HepG2 (cell line): ENCODE data around the gene ZNF322. TPM values are rescaled to one million over a fixed set of nuclear protein-coding genes. Genes with fewer than 3 reads are reported as not detected.

Source experiments
- CENPX ChIP-seq: sonication (generic); formaldehyde crosslinking; IDR thresholded peaks from 2 replicates; pipeline ENCODE4 v1.9.0; 2021; ENCODE audit warnings: mild to moderate bottlenecking, missing genetic modification reagents, moderate library complexity
- FOXM1 ChIP-seq: sonication (generic); formaldehyde crosslinking; IDR thresholded peaks from 2 replicates; pipeline ENCODE4 v1.5.0; 2020; ENCODE audit warnings: missing genetic modification reagents
- MTF2 ChIP-seq: sonication (generic); formaldehyde crosslinking; IDR thresholded peaks from 2 replicates; pipeline ENCODE4 v1.5.0; 2020; ENCODE audit warnings: missing genetic modification reagents, borderline replicate concordance
- SNRNP70 ChIP-seq: fragments of 200-400 bp; formaldehyde crosslinking; IDR thresholded peaks from 2 replicates; pipeline ENCODE4 v1.6.1; 2017; ENCODE audit warnings: mild to moderate bottlenecking, low read depth, low read length, moderate library complexity
- SRSF1 ChIP-seq: fragments of 200-400 bp; formaldehyde crosslinking; optimal IDR thresholded peaks from 2 replicates; pipeline ENCODE3; 2017; ENCODE audit warnings: mild to moderate bottlenecking, low read depth, low read length, moderate library complexity
- TAF1 ChIP-seq: sonication (generic); formaldehyde crosslinking; IDR thresholded peaks from 2 replicates; pipeline ENCODE4 v1.4.0; 2020; ENCODE audit warnings: missing genetic modification reagents
- TBP ChIP-seq: sonication (generic); formaldehyde crosslinking; IDR thresholded peaks from 2 replicates; pipeline ENCODE4 v1.5.0; 2020; ENCODE audit warnings: missing genetic modification reagents
- TBX3 ChIP-seq: fragments of 450-650 bp; IDR thresholded peaks from 2 replicates; pipeline ENCODE4 v1.6.1; 2017; ENCODE audit warnings: antibody characterized with exemption, mild to moderate bottlenecking, inconsistent platforms, borderline replicate concordance
- THAP11 ChIP-seq: IDR thresholded peaks from 2 replicates; pipeline ENCODE4 v1.6.1; 2016; ENCODE audit warnings: missing biosample characterization, missing genetic modification reagents
- TSC22D2 ChIP-seq: sonication (generic); formaldehyde crosslinking; IDR thresholded peaks from 2 replicates; pipeline ENCODE4 v1.5.1; 2020; ENCODE audit warnings: missing genetic modification reagents, mild to moderate bottlenecking, borderline replicate concordance
- ZNF180 ChIP-seq: sonication (generic); formaldehyde crosslinking; IDR thresholded peaks from 2 replicates; pipeline ENCODE4 v1.4.0; 2020; ENCODE audit warnings: low read depth, missing genetic modification reagents, borderline replicate concordance
- ZNF326 ChIP-seq: sonication (generic); formaldehyde crosslinking; IDR thresholded peaks from 2 replicates; pipeline ENCODE4 v1.4.0; 2020; ENCODE audit warnings: missing genetic modification reagents, borderline replicate concordance
- ZNF510 ChIP-seq: sonication (generic); formaldehyde crosslinking; IDR thresholded peaks from 2 replicates; pipeline ENCODE4 v1.4.0; 2020; ENCODE audit warnings: low read depth, mild to moderate bottlenecking, missing genetic modification reagents
- ZNF572 ChIP-seq: sonication (generic); formaldehyde crosslinking; IDR thresholded peaks from 2 replicates; pipeline ENCODE4 v1.5.1; 2020; ENCODE audit warnings: mild to moderate bottlenecking, missing genetic modification reagents
- ZSCAN12 ChIP-seq: sonication (generic); formaldehyde crosslinking; IDR thresholded peaks from 2 replicates; pipeline ENCODE4 v1.9.0; 2021; ENCODE audit warnings: mild to moderate bottlenecking, missing genetic modification reagents
- ZSCAN21 ChIP-seq: sonication (generic); formaldehyde crosslinking; IDR thresholded peaks from 2 replicates; pipeline ENCODE4 v1.8.0; 2022; ENCODE audit warnings: mild to moderate bottlenecking, missing genetic modification reagents, moderate library complexity, borderline replicate concordance
- polyA plus RNA-seq, 8 experiments: library from polyadenylated mRNA; depleted of rRNA in 3 of 8; stranded (reverse) in 7 of 8; unstranded in 1 of 8; fragments of >200 nt; fragmentation: Illumina TruSeq in 4 of 8; extraction: Trizol in 4 of 8; gene quantifications; 2 replicates each; pipeline versions ENCODE4 v1.2.1 to v1.2.3, GENCODE V29; 2011 to 2016; ENCODE audit warnings: low read depth in 4 of 8, missing spikeins in 1 of 8, mixed read lengths in 1 of 8; ENCODE audit not compliant: insufficient read depth in 1 of 8
- total RNA-seq, 5 experiments: library from RNA; depleted of rRNA; stranded (reverse); fragments of >200 nt; fragmentation: Illumina TruSeq; extraction: Trizol; gene quantifications; 2 replicates each; pipeline ENCODE4 v1.2.3, GENCODE V29; 2016; ENCODE audit warnings: low read depth in 1 of 5
- TF ChIP-seq, protein P1 (sequence below): sonication (generic); formaldehyde crosslinking; IDR thresholded peaks from 2 replicates; pipeline ENCODE4 v1.4.0; 2020; ENCODE audit warnings: mild to moderate bottlenecking, missing genetic modification reagents
- TF ChIP-seq, protein P2 (sequence below): sonication (generic); formaldehyde crosslinking; IDR thresholded peaks from 2 replicates; pipeline ENCODE4 v1.4.0; 2020; ENCODE audit warnings: missing genetic modification reagents, low read depth, mild to moderate bottlenecking, borderline replicate concordance
- TF ChIP-seq, protein P3 (sequence below): sonication (generic); formaldehyde crosslinking; IDR thresholded peaks from 2 replicates; pipeline ENCODE4 v1.5.0; 2020; ENCODE audit warnings: mild to moderate bottlenecking, missing genetic modification reagents

ZNF322 gene
- total and polyA plus RNA-seq, 2 of the 13 experiments (the other 11 are each of a cell fraction or from before 2014, with no cell fraction given) = 8.3 to 22.8 TPM

DNA sequence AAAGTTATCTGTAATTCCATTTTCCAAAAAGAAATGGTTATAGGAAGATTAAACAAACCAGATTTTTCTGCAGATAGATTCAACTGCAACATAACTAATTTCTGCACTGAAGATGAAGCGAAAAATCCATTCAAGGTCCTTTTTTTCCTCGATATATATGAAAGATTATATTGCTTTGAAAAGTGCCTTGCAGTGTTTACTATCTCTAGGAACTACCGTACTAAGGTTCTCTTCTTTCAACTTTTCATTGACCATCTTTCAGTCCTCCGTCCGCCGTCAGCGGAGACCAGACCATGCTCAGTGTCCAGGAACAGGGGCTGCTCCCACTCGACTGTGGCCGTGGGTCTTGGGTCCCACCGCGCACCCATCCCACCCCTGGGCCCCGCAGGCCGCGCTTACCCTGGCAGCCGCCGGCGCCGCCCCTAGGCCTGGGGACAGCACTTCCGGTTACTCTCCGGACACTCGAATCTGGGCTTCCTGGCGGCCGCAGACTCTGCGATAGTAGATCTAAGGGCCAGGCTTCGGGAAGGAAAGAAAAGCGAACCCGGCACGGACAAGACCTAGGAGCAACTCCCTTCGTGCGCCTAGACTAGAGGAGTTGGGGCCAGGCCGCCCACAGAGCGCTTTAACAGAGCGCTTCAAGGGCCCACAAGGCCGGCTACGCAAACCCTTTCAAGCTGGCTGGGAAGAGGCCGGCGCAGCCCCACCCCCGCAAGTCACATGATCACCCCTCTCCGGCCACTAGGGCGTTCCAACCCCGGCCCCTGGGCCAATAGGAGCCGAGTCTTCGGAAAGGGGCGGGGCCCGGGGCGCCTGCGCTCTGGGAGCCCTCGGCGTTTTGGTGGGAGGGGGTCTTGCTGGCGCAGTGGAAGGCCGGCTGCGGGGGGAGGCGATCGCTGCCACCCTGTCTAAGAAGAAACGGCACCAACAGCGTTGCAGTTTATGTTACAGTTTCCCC is at the start of gene ZNF322 (continued):
- TF ChIP-seq ZNF510 (CRISPR knock-in tag) = 0 out of 2 replicates have a peak, but pooled peaks have one; percentile 67
- TF ChIP-seq, protein P1, sequence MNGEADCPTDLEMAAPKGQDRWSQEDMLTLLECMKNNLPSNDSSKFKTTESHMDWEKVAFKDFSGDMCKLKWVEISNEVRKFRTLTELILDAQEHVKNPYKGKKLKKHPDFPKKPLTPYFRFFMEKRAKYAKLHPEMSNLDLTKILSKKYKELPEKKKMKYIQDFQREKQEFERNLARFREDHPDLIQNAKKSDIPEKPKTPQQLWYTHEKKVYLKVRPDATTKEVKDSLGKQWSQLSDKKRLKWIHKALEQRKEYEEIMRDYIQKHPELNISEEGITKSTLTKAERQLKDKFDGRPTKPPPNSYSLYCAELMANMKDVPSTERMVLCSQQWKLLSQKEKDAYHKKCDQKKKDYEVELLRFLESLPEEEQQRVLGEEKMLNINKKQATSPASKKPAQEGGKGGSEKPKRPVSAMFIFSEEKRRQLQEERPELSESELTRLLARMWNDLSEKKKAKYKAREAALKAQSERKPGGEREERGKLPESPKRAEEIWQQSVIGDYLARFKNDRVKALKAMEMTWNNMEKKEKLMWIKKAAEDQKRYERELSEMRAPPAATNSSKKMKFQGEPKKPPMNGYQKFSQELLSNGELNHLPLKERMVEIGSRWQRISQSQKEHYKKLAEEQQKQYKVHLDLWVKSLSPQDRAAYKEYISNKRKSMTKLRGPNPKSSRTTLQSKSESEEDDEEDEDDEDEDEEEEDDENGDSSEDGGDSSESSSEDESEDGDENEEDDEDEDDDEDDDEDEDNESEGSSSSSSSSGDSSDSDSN = peak; percentile 86
- TF ChIP-seq FOXM1 (CRISPR knock-in tag) = no peak
- 0 out of 2 replicates have a peak, but pooled peaks have one; percentile 48 for TF ChIP-seq ZSCAN12 (CRISPR knock-in tag)
- no peak for TF ChIP-seq TBX3
- no peak for TF ChIP-seq ZNF326 (CRISPR knock-in tag)
- peak; percentile 31; the same call in 1 of the 2 replicates for TF ChIP-seq MTF2 (CRISPR knock-in tag)
- peak; percentile 78 for TF ChIP-seq THAP11 (CRISPR knock-in tag)
- no peak for TF ChIP-seq ZNF180 (CRISPR knock-in tag)
- TF ChIP-seq, protein P2, sequence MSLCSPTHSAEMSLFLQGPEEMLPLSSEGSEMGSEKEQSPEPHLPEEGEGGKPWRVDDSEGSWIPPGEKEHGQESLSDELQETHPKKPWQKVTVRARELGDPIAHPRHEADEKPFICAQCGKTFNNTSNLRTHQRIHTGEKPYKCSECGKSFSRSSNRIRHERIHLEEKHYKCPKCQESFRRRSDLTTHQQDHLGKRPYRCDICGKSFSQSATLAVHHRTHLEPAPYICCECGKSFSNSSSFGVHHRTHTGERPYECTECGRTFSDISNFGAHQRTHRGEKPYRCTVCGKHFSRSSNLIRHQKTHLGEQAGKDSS = peak; percentile 73; the same call in 1 of the 2 replicates
- TF ChIP-seq, protein P3, sequence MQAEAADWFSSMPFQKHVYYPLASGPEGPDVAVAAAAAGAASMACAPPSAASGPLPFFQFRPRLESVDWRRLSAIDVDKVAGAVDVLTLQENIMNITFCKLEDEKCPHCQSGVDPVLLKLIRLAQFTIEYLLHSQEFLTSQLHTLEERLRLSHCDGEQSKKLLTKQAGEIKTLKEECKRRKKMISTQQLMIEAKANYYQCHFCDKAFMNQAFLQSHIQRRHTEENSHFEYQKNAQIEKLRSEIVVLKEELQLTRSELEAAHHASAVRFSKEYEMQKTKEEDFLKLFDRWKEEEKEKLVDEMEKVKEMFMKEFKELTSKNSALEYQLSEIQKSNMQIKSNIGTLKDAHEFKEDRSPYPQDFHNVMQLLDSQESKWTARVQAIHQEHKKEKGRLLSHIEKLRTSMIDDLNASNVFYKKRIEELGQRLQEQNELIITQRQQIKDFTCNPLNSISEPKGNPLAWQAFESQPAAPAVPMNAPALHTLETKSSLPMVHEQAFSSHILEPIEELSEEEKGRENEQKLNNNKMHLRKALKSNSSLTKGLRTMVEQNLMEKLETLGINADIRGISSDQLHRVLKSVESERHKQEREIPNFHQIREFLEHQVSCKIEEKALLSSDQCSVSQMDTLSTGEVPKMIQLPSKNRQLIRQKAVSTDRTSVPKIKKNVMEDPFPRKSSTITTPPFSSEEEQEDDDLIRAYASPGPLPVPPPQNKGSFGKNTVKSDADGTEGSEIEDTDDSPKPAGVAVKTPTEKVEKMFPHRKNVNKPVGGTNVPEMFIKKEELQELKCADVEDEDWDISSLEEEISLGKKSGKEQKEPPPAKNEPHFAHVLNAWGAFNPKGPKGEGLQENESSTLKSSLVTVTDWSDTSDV = no peak
- TF ChIP-seq ZNF572 = no peak
- TF ChIP-seq SNRNP70 = no peak
- TF ChIP-seq TSC22D2 (CRISPR knock-in tag) = peak; percentile 54; the same call in 1 of the 2 replicates
- peak; percentile 83 for TF ChIP-seq TAF1 (CRISPR knock-in tag)
- TF ChIP-seq CENPX = no peak
- TF ChIP-seq SRSF1 = peak; percentile 71
- TF ChIP-seq ZSCAN21 (CRISPR knock-in tag) = peak; percentile 2; the same call in 1 of the 2 replicates
- TF ChIP-seq TBP = no peak
